ENCODE measurements around the gene YTHDF2.

The YTHDF2 gene

DNA sequence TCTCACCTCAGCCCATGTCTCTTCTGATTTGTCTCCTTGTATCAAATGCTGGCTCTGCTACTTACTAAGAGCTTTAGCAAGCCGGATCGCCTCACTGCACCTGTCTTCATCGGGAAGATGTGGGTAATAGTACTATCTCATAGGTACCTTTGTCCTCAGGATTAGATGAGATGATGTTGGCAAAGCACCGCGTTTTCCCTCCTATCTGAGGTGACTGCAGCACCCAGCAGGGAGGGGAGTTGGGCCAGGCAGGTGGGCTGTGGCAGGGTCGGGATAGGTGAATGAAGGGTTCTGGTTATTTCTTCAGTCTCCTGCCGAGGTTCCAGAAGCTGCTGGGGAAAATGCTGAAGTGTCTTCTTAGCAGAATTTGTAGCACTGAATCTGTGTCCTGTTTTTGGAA is 80.4 kb downstream of the YTHDF2 start:
- Mint-ChIP-seq H3K27ac (no peak overlapping the region), H3K36me3 (ENCODE audit: low read depth) (no peaks in the 10 kb centered on the region), H3K4me1 (ENCODE audit: low read depth) (no peaks in the 10 kb centered on the region), H3K27me3 (peaks cover 44% of the 10 kb centered on the region), H3K4me3 (no peak overlapping the region), H3K9me3 (no peaks in the 10 kb centered on the region)
- intact Hi-C loops (cut with micrococcal nuclease) = no loop called here

DNA sequence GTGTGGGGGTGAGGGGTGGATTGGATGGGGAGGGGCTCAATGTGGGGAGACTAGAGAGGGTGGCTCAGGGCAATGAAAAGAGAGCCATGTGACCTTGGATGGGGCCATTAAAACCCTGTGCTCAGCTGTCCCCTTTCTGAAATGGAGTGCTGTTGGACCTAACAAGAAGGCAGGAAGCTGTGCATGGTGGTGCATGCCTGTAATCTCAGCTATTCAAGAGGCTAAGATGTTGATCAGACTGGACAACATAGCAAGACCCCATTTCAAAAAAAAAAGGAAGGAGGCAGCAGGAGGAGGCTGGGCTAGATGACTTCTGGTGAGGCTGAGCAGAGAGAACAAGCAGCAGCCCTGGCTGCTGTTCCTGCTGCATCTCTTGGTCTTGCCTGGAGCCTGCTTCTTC is 82.3 kb downstream of the YTHDF2 start:
- no peak overlapping the region for H3K27ac Mint-ChIP-seq
- peaks cover 29% of the 10 kb centered on the region for H3K27me3 Mint-ChIP-seq
- H3K4me1 Mint-ChIP-seq (ENCODE audit: low read depth) = no peaks in the 10 kb centered on the region
- no peak overlapping the region for H3K4me3 Mint-ChIP-seq
- no peaks in the 10 kb centered on the region for H3K9me3 Mint-ChIP-seq
- intact Hi-C loops (cut with micrococcal nuclease) = no loop called here
- no peaks in the 10 kb centered on the region for H3K36me3 Mint-ChIP-seq (ENCODE audit: low read depth)
